Erythroblast (primary cell): ENCODE measurements around the gene PLSCR3.

ENCODE experiments used
- GATA1 ChIP-seq: IDR thresholded peaks from 2 replicates; pipeline ENCODE4 v1.6.1; 2011; ENCODE audit warnings: low read depth, mild to moderate bottlenecking, control low read depth, low read length, moderate library complexity
- POLR2A ChIP-seq: IDR thresholded peaks from 2 replicates; pipeline ENCODE4 v1.6.1; 2011; ENCODE audit warnings: mild to moderate bottlenecking, low read length

GRCh38 chr17:7407082-7407481 is 12.8 kb upstream of the PLSCR3 start:
- TF ChIP-seq POLR2A = no peak
- no peak for TF ChIP-seq GATA1
